Ascending aorta (tissue), 2 donors: ENCODE results near the gene ARSA. TPM values are rescaled to one million over a fixed set of nuclear protein-coding genes. Genes with fewer than 3 reads are reported as not detected.

Experiments
- DNase-seq, 2 donors: peaks; one replicate each; pipeline ENCODE4 v3.0.0-alpha.2; 2019; ENCODE audit warnings: low spot score in 2 of 2
- H3K27ac ChIP-seq, 2 donors: fragments of 200-600 bp; sonication (generic); one replicate each; pipeline ENCODE4 v1.5.1; 2016 to 2017; ENCODE audit warnings: mild to moderate bottlenecking in 1 of 2
- H3K27me3 ChIP-seq: fragments of 200-600 bp; sonication (generic); one replicate; pipeline ENCODE4 v1.5.1; 2017
- H3K36me3 ChIP-seq, 2 donors: fragments of 200-600 bp; sonication (generic); one replicate each; pipeline ENCODE4 v1.5.1; 2016
- H3K4me1 ChIP-seq, 2 donors: fragments of 200-600 bp; sonication (generic); one replicate each; pipeline ENCODE4 v1.5.1; 2016 to 2017; ENCODE audit warnings: mild to moderate bottlenecking in 1 of 2
- H3K4me3 ChIP-seq, 2 donors: fragments of 200-600 bp; sonication (generic); one replicate each; pipeline ENCODE4 v1.5.1; 2016 to 2017; ENCODE audit warnings: mild to moderate bottlenecking in 1 of 2
- H3K9me3 ChIP-seq, 2 donors: fragments of 200-600 bp; sonication (generic); one replicate each; pipeline ENCODE4 v1.5.1; 2016
- CTCF ChIP-seq, 3 experiments: fragments of 200-600 bp in 2 of 3; fragments of 450-650 bp in 1 of 3; sonication (generic) in 2 of 3; IDR thresholded peaks; one replicate each; pipeline ENCODE4 v1.5.1; 2016 to 2019; ENCODE audit warnings: antibody characterized with exemption in 3 of 3, mild to moderate bottlenecking in 1 of 3, moderate library complexity in 1 of 3
- intact Hi-C: fragments of 100-400 bp; cut with DNase I; formaldehyde crosslinking; loops from one replicate; pipeline ENCODE4 v1.15.1; 2023
- total RNA-seq: library from RNA; depleted of rRNA; stranded (reverse); fragments of >200 nt; gene quantifications from one replicate; pipeline ENCODE4 v1.1.0, GENCODE V29; 2016

The ARSA gene
- total RNA-seq, 1 donor from 2014 or later = 111 TPM

- Histone ChIP-seq H3K4me3 (no peak overlapping the region), H3K4me1 (peaks cover 3 to 10% of the 10 kb centered on the region in 2 donors), H3K27ac (no peak overlapping the region), H3K9me3 (no peaks in the 10 kb centered on the region), H3K27me3 (peaks cover 5% of the 10 kb centered on the region), H3K36me3 (peaks cover 0 to 3% of the 10 kb centered on the region in 2 donors)
- no peak for DNase-seq
- intact Hi-C loops = no loop called here
- no peak for TF ChIP-seq CTCF (IDR thresholded peaks at IDR 0.05)
Observed at GRCh38 chr22:50576070-50576469, 51.9 kb downstream of the ARSA start.

GRCh38 chr22:50575426-50575941, 52.5 kb downstream of the ARSA start:
- no peak for TF ChIP-seq CTCF (IDR thresholded peaks at IDR 0.05)
- intact Hi-C loops = no loop called here
- H3K27ac ChIP-seq = no peak overlapping the region

More at GRCh38 chr22:50575426-50575941, 52.5 kb downstream of the ARSA start:
- Histone ChIP-seq H3K9me3 (no peaks in the 10 kb centered on the region), H3K4me1 (peaks cover 3 to 10% of the 10 kb centered on the region in 2 donors), H3K4me3 (no peak overlapping the region), H3K27me3 (peaks cover 5% of the 10 kb centered on the region), H3K36me3 (no peaks in the 10 kb centered on the region)
- DNase-seq = no peak

Other genes starting within 250 kb of the ARSA start
- 98.8 TPM for gene SBF1, start 153.1 kb downstream of the ARSA start, total RNA-seq
- gene ADM2, start 146.6 kb downstream of the ARSA start, total RNA-seq = not detected
- not detected for gene MIOX, start 141.3 kb downstream of the ARSA start, total RNA-seq
- 119 TPM for gene LMF2, start 120.5 kb downstream of the ARSA start, total RNA-seq
- gene NCAPH2, start 119.9 kb downstream of the ARSA start, total RNA-seq = 41.7 TPM
- gene SCO2, start 102.6 kb downstream of the ARSA start, total RNA-seq = not detected
- gene TYMP, start 98.1 kb downstream of the ARSA start, total RNA-seq = 150 TPM
- gene KLHDC7B, start 82.3 kb downstream of the ARSA start, total RNA-seq = not detected
- not detected for gene SYCE3, start 65.2 kb downstream of the ARSA start, total RNA-seq
- gene CPT1B, start 49.7 kb downstream of the ARSA start, total RNA-seq = 0.43 TPM
- 82.4 TPM for gene CHKB, start 45.3 kb downstream of the ARSA start, total RNA-seq
- not detected for gene MAPK8IP2, start 27.4 kb downstream of the ARSA start, total RNA-seq
- gene SHANK3, start 44.7 kb upstream of the ARSA start, total RNA-seq = 128 TPM
- gene ACR, start 110.1 kb upstream of the ARSA start, total RNA-seq = not detected
- 6.2 TPM for gene RABL2B, start 155.5 kb upstream of the ARSA start, total RNA-seq